ENCODE results near the gene GLE1.

Gene GLE1

GRCh38 chr9:128523199-128523925 is 18.8 kb downstream of the GLE1 start:
- Histone ChIP-seq H3K36me3 (ENCODE audit: insufficient read depth, low read length) (peaks cover 12% of the 10 kb centered on the region), H3K27me3 (ENCODE audit: insufficient read depth, low read length) (no peaks in the 10 kb centered on the region), H3K4me1 (ENCODE audit: control insufficient read depth, insufficient read depth, low read length, unreplicated experiment) (peaks cover 9% of the 10 kb centered on the region), H3K27ac (ENCODE audit: low read depth, low read length) (no peak overlapping the region), H3K4me3 (ENCODE audit: low read depth, low read length) (no peak overlapping the region), H3K79me2 (ENCODE audit: control insufficient read depth, insufficient read depth, low read length, unreplicated experiment) (no peaks in the 10 kb centered on the region), H2AFZ (ENCODE audit: low read length, unreplicated experiment) (no peak overlapping the region)

DNA sequence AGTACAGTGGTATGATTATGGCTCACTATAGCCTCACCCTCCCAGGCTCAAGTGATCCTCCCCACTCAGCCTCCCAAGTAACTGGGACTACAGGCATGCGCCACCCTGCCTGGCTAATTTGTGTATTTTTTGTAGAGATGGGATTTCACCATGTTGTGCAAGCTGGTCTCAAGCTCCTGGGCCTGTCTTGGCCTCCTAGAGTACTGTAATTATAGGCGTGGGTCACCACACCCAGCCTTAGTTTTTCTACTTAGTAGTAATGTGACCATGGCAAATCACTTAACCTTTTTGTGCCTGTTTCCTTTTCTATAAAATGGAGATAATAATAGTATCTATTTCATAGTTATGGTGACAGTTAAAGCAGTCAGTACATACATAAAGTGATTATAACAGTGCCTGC is 22.2 kb downstream of the GLE1 start:
- Histone ChIP-seq H3K27ac (ENCODE audit: low read depth, low read length) (no peak overlapping the region), H3K4me1 (ENCODE audit: control insufficient read depth, insufficient read depth, low read length, unreplicated experiment) (peaks cover 13% of the 10 kb centered on the region), H3K4me3 (ENCODE audit: low read depth, low read length) (no peak overlapping the region), H3K36me3 (ENCODE audit: insufficient read depth, low read length) (peaks cover 12% of the 10 kb centered on the region), H3K79me2 (ENCODE audit: control insufficient read depth, insufficient read depth, low read length, unreplicated experiment) (no peaks in the 10 kb centered on the region), H2AFZ (ENCODE audit: low read length, unreplicated experiment) (no peak overlapping the region), H3K27me3 (ENCODE audit: insufficient read depth, low read length) (no peaks in the 10 kb centered on the region)

DNA sequence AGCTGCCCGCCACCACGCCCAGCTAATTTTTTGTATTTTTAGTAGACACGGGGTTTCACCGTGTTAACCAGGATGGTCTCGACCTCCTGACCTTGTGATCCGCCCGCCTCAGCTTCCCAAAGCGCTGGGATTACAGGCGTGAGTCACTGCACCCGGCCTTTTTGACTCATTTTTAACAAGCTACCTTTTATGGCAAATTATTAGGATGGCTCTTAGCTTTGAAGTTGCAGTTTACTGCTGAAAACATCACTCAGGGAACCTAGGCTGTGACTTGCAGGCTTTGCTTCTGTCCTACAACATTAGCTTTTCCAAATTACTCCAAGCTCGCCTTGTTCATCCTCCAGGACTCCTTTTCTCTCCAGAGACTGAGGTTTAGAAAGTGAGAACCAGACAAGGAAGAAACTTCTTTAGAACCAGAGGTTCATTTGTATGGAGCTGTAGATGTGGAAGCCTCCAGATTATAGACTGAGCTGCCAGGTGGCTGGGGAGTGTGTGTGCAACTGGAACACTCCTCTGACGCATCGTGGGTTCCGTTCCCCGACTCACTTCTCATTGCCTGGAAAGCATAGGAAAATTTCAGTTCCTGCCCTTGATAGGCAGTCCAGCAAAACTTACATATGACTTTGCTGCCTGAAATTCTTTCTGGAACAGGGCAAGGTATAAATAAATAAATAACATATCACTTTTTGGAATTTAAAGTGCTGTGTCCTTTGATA is 24.1 kb downstream of the GLE1 start:
- no peaks in the 10 kb centered on the region for H3K27me3 ChIP-seq (ENCODE audit: insufficient read depth, low read length)
- H3K27ac ChIP-seq (ENCODE audit: low read depth, low read length): peak overlapping the region; percentile 28; the same call in 1 of the 2 replicates
- H3K79me2 ChIP-seq (ENCODE audit: control insufficient read depth, insufficient read depth, low read length, unreplicated experiment): no peaks in the 10 kb centered on the region
- H3K36me3 ChIP-seq (ENCODE audit: insufficient read depth, low read length): peaks cover 12% of the 10 kb centered on the region
- no peak overlapping the region for H2AFZ ChIP-seq (ENCODE audit: low read length, unreplicated experiment)
- no peak overlapping the region for H3K4me3 ChIP-seq (ENCODE audit: low read depth, low read length)
- peaks cover 5% of the 10 kb centered on the region for H3K4me1 ChIP-seq (ENCODE audit: control insufficient read depth, insufficient read depth, low read length, unreplicated experiment)

GRCh38 chr9:128529191-128529590 is 24.7 kb downstream of the GLE1 start:
- Histone ChIP-seq H3K27me3 (ENCODE audit: insufficient read depth, low read length) (no peaks in the 10 kb centered on the region), H2AFZ (ENCODE audit: low read length, unreplicated experiment) (no peak overlapping the region), H3K4me1 (ENCODE audit: control insufficient read depth, insufficient read depth, low read length, unreplicated experiment) (peaks cover 5% of the 10 kb centered on the region), H3K4me3 (ENCODE audit: low read depth, low read length) (no peak overlapping the region), H3K27ac (ENCODE audit: low read depth, low read length) (peak overlapping the region; percentile 28; the same call in 1 of the 2 replicates), H3K36me3 (ENCODE audit: insufficient read depth, low read length) (peaks cover 12% of the 10 kb centered on the region), H3K79me2 (ENCODE audit: control insufficient read depth, insufficient read depth, low read length, unreplicated experiment) (no peaks in the 10 kb centered on the region)

DNA sequence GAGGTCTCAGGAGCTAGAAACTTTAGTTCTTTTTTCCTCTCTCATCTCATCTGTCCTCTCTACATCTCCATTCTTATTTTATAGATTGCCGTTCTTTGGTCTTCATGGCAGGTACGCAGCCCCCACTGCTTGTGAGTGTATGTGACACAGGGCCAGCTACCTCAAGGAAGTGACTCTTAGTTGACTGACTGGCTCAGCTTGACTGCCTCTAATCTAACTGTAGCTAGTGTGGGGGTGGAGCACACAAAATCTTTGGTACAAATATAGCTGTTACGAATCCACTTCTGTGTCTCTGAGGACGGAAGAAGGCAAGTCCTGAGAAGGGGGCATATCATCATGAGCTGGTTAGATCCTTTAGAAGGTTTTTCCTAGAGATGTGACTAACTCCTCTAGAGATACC is 28.1 kb downstream of the GLE1 start:
- no peaks in the 10 kb centered on the region for H3K27me3 ChIP-seq (ENCODE audit: insufficient read depth, low read length)
- no peak overlapping the region for H2AFZ ChIP-seq (ENCODE audit: low read length, unreplicated experiment)
- no peak overlapping the region for H3K27ac ChIP-seq (ENCODE audit: low read depth, low read length)
- H3K79me2 ChIP-seq (ENCODE audit: control insufficient read depth, insufficient read depth, low read length, unreplicated experiment): no peaks in the 10 kb centered on the region
- peaks cover 5% of the 10 kb centered on the region for H3K4me1 ChIP-seq (ENCODE audit: control insufficient read depth, insufficient read depth, low read length, unreplicated experiment)
- H3K36me3 ChIP-seq (ENCODE audit: insufficient read depth, low read length): peaks cover 5% of the 10 kb centered on the region; the same call in 1 of the 2 replicates
- no peak overlapping the region for H3K4me3 ChIP-seq (ENCODE audit: low read depth, low read length)

GRCh38 chr9:128540634-128541360 is 36.3 kb downstream of the GLE1 start:
- Histone ChIP-seq H3K36me3 (ENCODE audit: insufficient read depth, low read length) (peaks cover 20% of the 10 kb centered on the region), H3K79me2 (ENCODE audit: control insufficient read depth, insufficient read depth, low read length, unreplicated experiment) (no peaks in the 10 kb centered on the region), H3K27ac (ENCODE audit: low read depth, low read length) (no peak overlapping the region), H3K4me3 (ENCODE audit: low read depth, low read length) (no peak overlapping the region), H3K27me3 (ENCODE audit: insufficient read depth, low read length) (no peaks in the 10 kb centered on the region), H2AFZ (ENCODE audit: low read length, unreplicated experiment) (no peak overlapping the region), H3K4me1 (ENCODE audit: control insufficient read depth, insufficient read depth, low read length, unreplicated experiment) (no peaks in the 10 kb centered on the region)

GRCh38 chr9:128546504-128546903 is 42.0 kb downstream of the GLE1 start:
- H3K27ac ChIP-seq (ENCODE audit: low read depth, low read length): no peak overlapping the region
- peaks cover 21% of the 10 kb centered on the region for H3K4me1 ChIP-seq (ENCODE audit: control insufficient read depth, insufficient read depth, low read length, unreplicated experiment)
- H3K4me3 ChIP-seq (ENCODE audit: low read depth, low read length): no peak overlapping the region
- H2AFZ ChIP-seq (ENCODE audit: low read length, unreplicated experiment): no peak overlapping the region
- peaks cover 8% of the 10 kb centered on the region; the same call in 1 of the 2 replicates for H3K36me3 ChIP-seq (ENCODE audit: insufficient read depth, low read length)
- H3K79me2 ChIP-seq (ENCODE audit: control insufficient read depth, insufficient read depth, low read length, unreplicated experiment): no peaks in the 10 kb centered on the region
- no peaks in the 10 kb centered on the region for H3K27me3 ChIP-seq (ENCODE audit: insufficient read depth, low read length)

GRCh38 chr9:128548876-128549275 is 44.4 kb downstream of the GLE1 start:
- no peak overlapping the region for H3K27ac ChIP-seq (ENCODE audit: low read depth, low read length)
- peaks cover 24% of the 10 kb centered on the region for H3K4me1 ChIP-seq (ENCODE audit: control insufficient read depth, insufficient read depth, low read length, unreplicated experiment)
- no peak overlapping the region for H2AFZ ChIP-seq (ENCODE audit: low read length, unreplicated experiment)
- H3K4me3 ChIP-seq (ENCODE audit: low read depth, low read length): no peak overlapping the region
- H3K36me3 ChIP-seq (ENCODE audit: insufficient read depth, low read length): no peaks in the 10 kb centered on the region
- no peaks in the 10 kb centered on the region for H3K27me3 ChIP-seq (ENCODE audit: insufficient read depth, low read length)
- peaks cover 14% of the 10 kb centered on the region for H3K79me2 ChIP-seq (ENCODE audit: control insufficient read depth, insufficient read depth, low read length, unreplicated experiment)

GRCh38 chr9:128550226-128550625 is 45.7 kb downstream of the GLE1 start:
- Histone ChIP-seq H3K27ac (ENCODE audit: low read depth, low read length) (peak overlapping the region; percentile 78), H3K36me3 (ENCODE audit: insufficient read depth, low read length) (no peaks in the 10 kb centered on the region), H3K79me2 (ENCODE audit: control insufficient read depth, insufficient read depth, low read length, unreplicated experiment) (peaks cover 28% of the 10 kb centered on the region), H3K4me3 (ENCODE audit: low read depth, low read length) (peak overlapping the region; percentile 75; the same call in 1 of the 2 replicates), H2AFZ (ENCODE audit: low read length, unreplicated experiment) (peak overlapping the region; percentile 64), H3K27me3 (ENCODE audit: insufficient read depth, low read length) (no peaks in the 10 kb centered on the region), H3K4me1 (ENCODE audit: control insufficient read depth, insufficient read depth, low read length, unreplicated experiment) (peaks cover 34% of the 10 kb centered on the region)

DNA sequence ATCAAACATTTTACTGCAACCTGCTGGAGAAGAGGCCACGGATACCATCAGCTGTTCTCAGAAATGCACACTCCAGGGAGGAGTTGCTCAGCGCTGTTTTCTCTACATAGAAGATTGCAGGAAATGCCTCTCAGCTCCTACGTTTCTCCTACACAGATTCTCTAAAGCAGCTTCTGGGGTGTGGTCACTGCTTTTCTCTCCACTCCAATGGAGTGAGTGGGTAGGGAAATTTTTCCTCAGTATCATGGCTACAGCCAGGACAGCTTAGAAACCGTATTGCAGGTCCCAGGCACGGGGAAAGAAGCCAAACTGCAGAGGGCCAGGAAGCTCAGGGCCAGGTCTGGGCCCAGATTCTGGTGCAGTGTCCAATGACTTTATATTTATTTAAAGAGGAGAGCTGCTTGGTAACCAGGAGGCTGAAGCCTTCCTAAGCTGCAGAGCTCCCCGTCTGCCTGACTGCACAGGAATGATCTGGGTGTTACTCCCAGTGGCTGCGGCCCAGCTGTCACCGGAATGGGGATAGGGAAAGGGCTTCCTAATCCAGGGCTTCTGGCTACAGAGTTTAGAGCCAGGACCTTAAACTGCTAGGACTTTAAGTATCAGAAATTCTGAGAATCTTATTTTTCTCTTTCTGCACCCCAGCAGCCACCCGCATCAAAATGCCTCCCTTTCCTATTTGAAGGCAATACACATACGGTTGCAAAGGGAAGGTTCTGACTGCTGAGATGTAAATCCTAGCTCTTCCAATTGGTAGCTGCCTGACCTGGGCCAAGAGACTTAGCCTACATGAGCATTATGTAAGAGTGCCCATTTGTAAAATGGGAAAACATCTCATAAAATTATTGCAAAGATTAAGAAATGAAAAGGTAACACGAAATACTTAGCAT is 46.5 kb downstream of the GLE1 start:
- Histone ChIP-seq H3K79me2 (ENCODE audit: control insufficient read depth, insufficient read depth, low read length, unreplicated experiment) (peaks cover 36% of the 10 kb centered on the region), H3K27ac (ENCODE audit: low read depth, low read length) (peak overlapping the region; percentile 78), H3K4me3 (ENCODE audit: low read depth, low read length) (peak overlapping the region; percentile 75), H2AFZ (ENCODE audit: low read length, unreplicated experiment) (peak overlapping the region; percentile 75), H3K4me1 (ENCODE audit: control insufficient read depth, insufficient read depth, low read length, unreplicated experiment) (peaks cover 42% of the 10 kb centered on the region), H3K36me3 (ENCODE audit: insufficient read depth, low read length) (no peaks in the 10 kb centered on the region), H3K27me3 (ENCODE audit: insufficient read depth, low read length) (no peaks in the 10 kb centered on the region)

Data from ACC112 (cell line).